WERI-Rb-1 (cell line): ENCODE measurements around the gene ANKRD63.
A peak's percentile ranks its signal among the peaks of the same experiment; 100 is the strongest.

Experiments
- DNase-seq: peaks from one replicate; pipeline ENCODE4 v3.0.0-alpha.2; 2020
- H3K27ac ChIP-seq: fragments of 250-450 bp; sonication (Bioruptor Pico); 2 replicates; pipeline ENCODE4 v1.5.1; 2020; ENCODE audit warnings: mild to moderate bottlenecking, moderate library complexity
- H3K27me3 ChIP-seq: fragments of 250-450 bp; sonication (Bioruptor Pico); 2 replicates; pipeline ENCODE4 v1.5.1; 2021; ENCODE audit warnings: mild to moderate bottlenecking, low read depth, moderate library complexity; ENCODE audit not compliant: insufficient read depth, severe bottlenecking
- H3K36me3 ChIP-seq: fragments of 250-450 bp; sonication (Bioruptor Pico); 2 replicates; pipeline ENCODE4 v1.5.1; 2020; ENCODE audit warnings: mild to moderate bottlenecking, moderate library complexity
- H3K4me3 ChIP-seq: 2 replicates; pipeline ENCODE4 v1.5.1; 2011; ENCODE audit warnings: low read depth, mild to moderate bottlenecking, control low read depth, low read length
- H3K9me3 ChIP-seq: fragments of 250-450 bp; sonication (Bioruptor Pico); 2 replicates; pipeline ENCODE4 v1.5.1; 2021; ENCODE audit warnings: mild to moderate bottlenecking, moderate library complexity; ENCODE audit not compliant: severe bottlenecking
- CTCF ChIP-seq: IDR thresholded peaks from 2 replicates; pipeline ENCODE4 v1.5.1; 2011; ENCODE audit warnings: low read depth, mild to moderate bottlenecking, control low read depth, inconsistent platforms, low read length

Gene ANKRD63

GRCh38 chr15:40233727-40234577 lies 48.9 kb downstream of the ANKRD63 start:
- Histone ChIP-seq H3K4me3 (no peak overlapping the region), H3K27ac (no peak overlapping the region), H3K9me3 (no peaks in the 10 kb centered on the region), H3K27me3 (no peaks in the 10 kb centered on the region), H3K36me3 (peaks cover 18% of the 10 kb centered on the region)
- no peak for DNase-seq
- TF ChIP-seq CTCF: no peak

- no peaks in the 10 kb centered on the region for H3K27me3 ChIP-seq
- DNase-seq: peak; percentile 68
- TF ChIP-seq CTCF: no peak
- H3K4me3 ChIP-seq: no peak overlapping the region
- H3K27ac ChIP-seq: peak overlapping the region; percentile 53
- H3K36me3 ChIP-seq: peaks cover 26% of the 10 kb centered on the region
- no peaks in the 10 kb centered on the region for H3K9me3 ChIP-seq
Observed at GRCh38 chr15:40232625-40233070, 50.2 kb downstream of the ANKRD63 start.
